HEK293 (cell line): ENCODE results near the gene S1PR3.
"Not testable (repeated sequence)": the region's sequence is repeated elsewhere in the genome, so short reads cannot be mapped to it uniquely, and the experiment has no call there.

Experiments used
- CTCF ChIA-PET: fragments of 350-600 bp; formaldehyde crosslinking; extraction: SDS; loops from one replicate; lab custom pipeline; 2021; ENCODE audit warnings: antibody characterized with exemption; lab: Yijun Ruan, JAX
- POLR2A ChIA-PET: fragments of 300-600 bp; formaldehyde crosslinking; extraction: SDS; loops from one replicate; lab custom pipeline; 2020; ENCODE audit warnings: antibody characterized with exemption, inconsistent platforms; lab: Yijun Ruan, JAX
- H3K27ac ChIP-seq: fragments of 200-500 bp; sonication (Bioruptor generic); 2 replicates; pipeline ENCODE4 v1.5.1; 2014; ENCODE audit warnings: low read depth, low read length, control low read depth, inconsistent platforms; ENCODE audit errors: extremely low read depth
- H3K36me3 ChIP-seq, 2 experiments: fragments of 200-500 bp in 1 of 2; sonication (Bioruptor generic) in 1 of 2; 1 replicate in 1 of 2; 2 replicates in 1 of 2; pipeline ENCODE4 v1.5.1; 2014 to 2017; ENCODE audit warnings: inconsistent platforms in 2 of 2, low read length in 2 of 2; ENCODE audit not compliant: control insufficient read depth in 2 of 2, insufficient read depth in 1 of 2
- H3K4me1 ChIP-seq: fragments of 200-500 bp; sonication (Bioruptor generic); 2 replicates; pipeline ENCODE4 v1.5.1; 2014; ENCODE audit warnings: mild to moderate bottlenecking, low read length, inconsistent platforms; ENCODE audit not compliant: control insufficient read depth, insufficient read depth
- H3K4me3 ChIP-seq: 2 replicates; pipeline ENCODE4 v1.5.1; 2011; ENCODE audit warnings: low read depth, mild to moderate bottlenecking, control low read depth, low read length, moderate library complexity
- H3K9me3 ChIP-seq: fragments of 200-500 bp; sonication (Bioruptor generic); 2 replicates; pipeline ENCODE4 v1.5.1; 2014; ENCODE audit warnings: low read depth, low read length, inconsistent platforms; ENCODE audit not compliant: control insufficient read depth, insufficient read depth
- EGR2 ChIP-seq: fragments of 450-650 bp; formaldehyde crosslinking; IDR thresholded peaks from 2 replicates; pipeline ENCODE4 v1.5.1; 2016; ENCODE audit warnings: low read depth, missing biosample characterization, missing genetic modification characterization
- IKZF3 ChIP-seq: fragments of 450-650 bp; IDR thresholded peaks from 2 replicates; pipeline ENCODE4 v1.5.0; 2018; ENCODE audit warnings: missing biosample characterization, mild to moderate bottlenecking, missing genetic modification characterization, moderate library complexity
- MZF1 ChIP-seq: fragments of 450-650 bp; formaldehyde crosslinking; IDR thresholded peaks from 2 replicates; pipeline ENCODE4 v1.5.1; 2017; ENCODE audit warnings: missing biosample characterization, missing genetic modification characterization, borderline replicate concordance
- PATZ1 ChIP-seq: fragments of 450-650 bp; formaldehyde crosslinking; IDR thresholded peaks from 2 replicates; pipeline ENCODE4 v1.5.1; 2016; ENCODE audit warnings: missing biosample characterization, missing genetic modification characterization
- PBX3 ChIP-seq: sonication (generic); formaldehyde crosslinking; IDR thresholded peaks from 2 replicates; pipeline ENCODE4 v1.8.1; 2022; ENCODE audit warnings: mild to moderate bottlenecking, moderate library complexity, missing genetic modification reagents
- SCRT1 ChIP-seq: fragments of 450-650 bp; formaldehyde crosslinking; IDR thresholded peaks from 2 replicates; pipeline ENCODE4 v1.5.1; 2016; ENCODE audit warnings: missing biosample characterization, missing genetic modification characterization, borderline replicate concordance
- SP2 ChIP-seq: fragments of 450-650 bp; formaldehyde crosslinking; IDR thresholded peaks from 2 replicates; pipeline ENCODE4 v1.5.1; 2016; ENCODE audit warnings: missing biosample characterization, missing genetic modification characterization
- SP3 ChIP-seq: fragments of 450-650 bp; formaldehyde crosslinking; IDR thresholded peaks from 2 replicates; pipeline ENCODE4 v1.5.1; 2016; ENCODE audit warnings: missing biosample characterization, missing genetic modification characterization
- SP7 ChIP-seq: fragments of 450-650 bp; formaldehyde crosslinking; IDR thresholded peaks from 2 replicates; pipeline ENCODE4 v1.5.1; 2016; ENCODE audit warnings: missing biosample characterization, missing genetic modification characterization
- ZBTB20 ChIP-seq: fragments of 450-650 bp; formaldehyde crosslinking; IDR thresholded peaks from 2 replicates; pipeline ENCODE4 v1.5.1; 2016; ENCODE audit warnings: missing biosample characterization, missing genetic modification characterization
- ZNF324 ChIP-seq: fragments of 450-650 bp; formaldehyde crosslinking; IDR thresholded peaks from 2 replicates; pipeline ENCODE4 v1.5.1; 2016; ENCODE audit warnings: missing biosample characterization, missing genetic modification characterization
- ZNF37A ChIP-seq: fragments of 450-650 bp; IDR thresholded peaks from 2 replicates; pipeline ENCODE4 v1.5.1; 2018; ENCODE audit warnings: missing biosample characterization, missing genetic modification characterization
- ZNF600 ChIP-seq: fragments of 450-650 bp; formaldehyde crosslinking; IDR thresholded peaks from 2 replicates; pipeline ENCODE4 v1.5.1; 2016; ENCODE audit warnings: missing biosample characterization, missing genetic modification characterization
- ZNF692 ChIP-seq: fragments of 450-650 bp; formaldehyde crosslinking; IDR thresholded peaks from 2 replicates; pipeline ENCODE4 v1.5.1; 2016; ENCODE audit warnings: missing biosample characterization, missing genetic modification characterization
- ZSCAN23 ChIP-seq: fragments of 450-650 bp; formaldehyde crosslinking; IDR thresholded peaks from 2 replicates; pipeline ENCODE4 v1.5.1; 2016; ENCODE audit warnings: missing biosample characterization, missing genetic modification characterization
- TF ChIP-seq, protein P1 (sequence below): fragments of 450-650 bp; formaldehyde crosslinking; IDR thresholded peaks from 2 replicates; pipeline ENCODE4 v1.5.1; 2016; ENCODE audit warnings: missing biosample characterization, missing genetic modification characterization
- TF ChIP-seq, protein P2 (sequence below): fragments of 450-650 bp; formaldehyde crosslinking; IDR thresholded peaks from 2 replicates; pipeline ENCODE4 v1.5.1; 2017; ENCODE audit warnings: missing biosample characterization, mild to moderate bottlenecking, missing genetic modification characterization, moderate library complexity
- TF ChIP-seq, protein P3 (sequence below): fragments of 450-650 bp; formaldehyde crosslinking; IDR thresholded peaks from 2 replicates; pipeline ENCODE4 v1.5.1; 2016; ENCODE audit warnings: missing biosample characterization, missing genetic modification characterization
- TF ChIP-seq, protein P4 (sequence below): fragments of 450-650 bp; formaldehyde crosslinking; IDR thresholded peaks from 2 replicates; pipeline ENCODE4 v1.5.1; 2016; ENCODE audit warnings: missing biosample characterization, missing genetic modification characterization
- TF ChIP-seq, protein P5 (sequence below): fragments of 450-650 bp; formaldehyde crosslinking; optimal IDR thresholded peaks from 2 replicates; pipeline ENCODE3; 2016; ENCODE audit warnings: missing biosample characterization, mild to moderate bottlenecking, missing genetic modification characterization

S1PR3 gene

DNA sequence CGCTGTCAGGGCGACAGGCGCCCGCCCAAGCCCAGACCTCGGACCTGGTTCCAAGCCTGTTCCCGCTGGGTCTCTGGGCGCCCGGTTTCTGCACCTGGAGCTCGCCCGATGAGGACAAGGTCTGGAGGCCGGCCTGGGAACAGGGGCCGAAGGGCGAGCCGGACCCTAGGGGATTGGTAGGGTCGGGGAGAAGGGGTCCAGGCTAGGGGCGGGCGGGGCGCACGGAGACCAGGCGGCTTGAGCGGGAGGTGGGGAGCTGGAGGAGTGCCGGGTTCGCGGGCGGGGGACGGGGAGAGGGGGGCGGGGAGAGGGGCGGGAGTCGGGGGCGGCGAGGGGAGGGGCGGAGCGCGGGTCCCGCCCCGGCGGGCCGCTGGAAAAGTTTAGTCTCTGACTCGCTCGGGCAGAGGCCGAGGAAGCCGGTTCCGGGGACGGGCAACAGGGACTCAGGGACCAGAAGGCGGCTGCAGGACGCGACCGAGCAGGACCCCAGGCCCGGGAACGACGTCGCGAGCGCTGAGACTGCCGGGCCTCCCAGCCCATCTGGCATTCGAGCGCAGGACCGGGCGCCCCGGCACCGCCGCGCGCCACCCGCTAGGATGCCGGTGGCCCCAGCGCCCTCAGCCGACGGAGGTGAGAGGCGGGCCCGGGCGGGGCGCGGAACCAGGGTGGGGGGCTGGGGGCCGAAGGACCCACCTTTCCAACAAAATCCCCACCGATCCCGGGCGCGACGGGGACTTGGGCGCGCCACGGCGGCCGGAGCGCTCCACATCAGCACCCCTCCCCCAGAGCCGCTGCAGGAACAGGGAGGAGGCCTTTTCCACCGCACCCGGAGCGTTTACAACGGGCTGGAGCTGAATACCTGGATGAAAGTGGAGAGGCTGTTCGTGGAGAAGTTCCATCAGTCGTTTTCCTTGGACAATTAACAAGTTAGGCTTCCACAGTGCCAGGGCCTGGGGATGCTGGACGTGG lies at the start of gene S1PR3:
TSS of gene S1PR3 (plus strand) at position 403 of the 969 bp plus-strand sequence. CDS start 9,733 bp downstream, outside the sequence.
- Histone ChIP-seq H3K4me1 (peaks cover 5% of the 10 kb centered on the region; the same call in 1 of the 2 replicates), H3K36me3 (peaks cover 0 to 7% of the 10 kb centered on the region in 2 experiments; a peak in 1 of 3 replicates), H3K9me3 (no peaks in the 10 kb centered on the region), H3K4me3 (peak within 1 kb of the TSS; percentile 74), H3K27ac (peak within 1 kb of the TSS; percentile 46; the same call in 1 of the 2 replicates)
- TF ChIP-seq SP3 (peak; percentile 27; the same call in 1 of the 2 replicates), ZBTB20 (tag by site-specific recombination) (peak; percentile 84), ZNF600 (no peak), ZSCAN23 (tag by site-specific recombination) (no peak), SCRT1 (tag by site-specific recombination) (no peak), ZNF692 (tag by site-specific recombination) (peak; percentile 35; the same call in 1 of the 2 replicates), MZF1 (tag by site-specific recombination) (no peak), ZNF324 (no peak), IKZF3 (tag by site-specific recombination) (no peak), PBX3 (CRISPR knock-in tag) (peak; percentile 17; the same call in 1 of the 2 replicates), EGR2 (tag by site-specific recombination) (no peak), PATZ1 (0 out of 2 replicates have a peak, but pooled peaks have one; percentile 15), SP7 (tag by site-specific recombination) (no peak), SP2 (tag by site-specific recombination) (peak; percentile 43), ZNF37A (tag by site-specific recombination) (no peak)
- TF ChIP-seq, protein P1, sequence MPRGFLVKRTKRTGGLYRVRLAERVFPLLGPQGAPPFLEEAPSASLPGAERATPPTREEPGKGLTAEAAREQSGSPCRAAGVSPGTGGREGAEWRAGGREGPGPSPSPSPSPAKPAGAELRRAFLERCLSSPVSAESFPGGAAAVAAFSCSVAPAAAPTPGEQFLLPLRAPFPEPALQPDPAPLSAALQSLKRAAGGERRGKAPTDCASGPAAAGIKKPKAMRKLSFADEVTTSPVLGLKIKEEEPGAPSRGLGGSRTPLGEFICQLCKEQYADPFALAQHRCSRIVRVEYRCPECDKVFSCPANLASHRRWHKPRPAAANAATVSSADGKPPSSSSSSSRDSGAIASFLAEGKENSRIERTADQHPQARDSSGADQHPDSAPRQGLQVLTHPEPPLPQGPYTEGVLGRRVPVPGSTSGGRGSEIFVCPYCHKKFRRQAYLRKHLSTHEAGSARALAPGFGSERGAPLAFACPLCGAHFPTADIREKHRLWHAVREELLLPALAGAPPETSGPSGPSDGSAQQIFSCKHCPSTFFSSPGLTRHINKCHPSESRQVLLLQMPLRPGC: no peak
- TF ChIP-seq, protein P2, sequence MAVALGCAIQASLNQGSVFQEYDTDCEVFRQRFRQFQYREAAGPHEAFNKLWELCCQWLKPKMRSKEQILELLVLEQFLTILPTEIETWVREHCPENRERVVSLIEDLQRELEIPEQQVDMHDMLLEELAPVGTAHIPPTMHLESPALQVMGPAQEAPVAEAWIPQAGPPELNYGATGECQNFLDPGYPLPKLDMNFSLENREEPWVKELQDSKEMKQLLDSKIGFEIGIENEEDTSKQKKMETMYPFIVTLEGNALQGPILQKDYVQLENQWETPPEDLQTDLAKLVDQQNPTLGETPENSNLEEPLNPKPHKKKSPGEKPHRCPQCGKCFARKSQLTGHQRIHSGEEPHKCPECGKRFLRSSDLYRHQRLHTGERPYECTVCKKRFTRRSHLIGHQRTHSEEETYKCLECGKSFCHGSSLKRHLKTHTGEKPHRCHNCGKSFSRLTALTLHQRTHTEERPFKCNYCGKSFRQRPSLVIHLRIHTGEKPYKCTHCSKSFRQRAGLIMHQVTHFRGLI: no peak
- TF ChIP-seq, protein P3, sequence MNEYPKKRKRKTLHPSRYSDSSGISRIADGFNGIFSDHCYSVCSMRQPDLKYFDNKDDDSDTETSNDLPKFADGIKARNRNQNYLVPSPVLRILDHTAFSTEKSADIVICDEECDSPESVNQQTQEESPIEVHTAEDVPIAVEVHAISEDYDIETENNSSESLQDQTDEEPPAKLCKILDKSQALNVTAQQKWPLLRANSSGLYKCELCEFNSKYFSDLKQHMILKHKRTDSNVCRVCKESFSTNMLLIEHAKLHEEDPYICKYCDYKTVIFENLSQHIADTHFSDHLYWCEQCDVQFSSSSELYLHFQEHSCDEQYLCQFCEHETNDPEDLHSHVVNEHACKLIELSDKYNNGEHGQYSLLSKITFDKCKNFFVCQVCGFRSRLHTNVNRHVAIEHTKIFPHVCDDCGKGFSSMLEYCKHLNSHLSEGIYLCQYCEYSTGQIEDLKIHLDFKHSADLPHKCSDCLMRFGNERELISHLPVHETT: no peak
- TF ChIP-seq, protein P4, sequence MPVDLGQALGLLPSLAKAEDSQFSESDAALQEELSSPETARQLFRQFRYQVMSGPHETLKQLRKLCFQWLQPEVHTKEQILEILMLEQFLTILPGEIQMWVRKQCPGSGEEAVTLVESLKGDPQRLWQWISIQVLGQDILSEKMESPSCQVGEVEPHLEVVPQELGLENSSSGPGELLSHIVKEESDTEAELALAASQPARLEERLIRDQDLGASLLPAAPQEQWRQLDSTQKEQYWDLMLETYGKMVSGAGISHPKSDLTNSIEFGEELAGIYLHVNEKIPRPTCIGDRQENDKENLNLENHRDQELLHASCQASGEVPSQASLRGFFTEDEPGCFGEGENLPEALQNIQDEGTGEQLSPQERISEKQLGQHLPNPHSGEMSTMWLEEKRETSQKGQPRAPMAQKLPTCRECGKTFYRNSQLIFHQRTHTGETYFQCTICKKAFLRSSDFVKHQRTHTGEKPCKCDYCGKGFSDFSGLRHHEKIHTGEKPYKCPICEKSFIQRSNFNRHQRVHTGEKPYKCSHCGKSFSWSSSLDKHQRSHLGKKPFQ: no peak
- TF ChIP-seq, protein P5, sequence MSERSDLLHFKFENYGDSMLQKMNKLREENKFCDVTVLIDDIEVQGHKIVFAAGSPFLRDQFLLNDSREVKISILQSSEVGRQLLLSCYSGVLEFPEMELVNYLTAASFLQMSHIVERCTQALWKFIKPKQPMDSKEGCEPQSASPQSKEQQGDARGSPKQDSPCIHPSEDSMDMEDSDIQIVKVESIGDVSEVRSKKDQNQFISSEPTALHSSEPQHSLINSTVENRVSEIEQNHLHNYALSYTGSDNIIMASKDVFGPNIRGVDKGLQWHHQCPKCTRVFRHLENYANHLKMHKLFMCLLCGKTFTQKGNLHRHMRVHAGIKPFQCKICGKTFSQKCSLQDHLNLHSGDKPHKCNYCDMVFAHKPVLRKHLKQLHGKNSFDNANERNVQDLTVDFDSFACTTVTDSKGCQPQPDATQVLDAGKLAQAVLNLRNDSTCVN: peak; percentile 54
- CTCF ChIA-PET: interaction anchor here (0.6 to 0.9 kb wide), 3 partner anchors 9 to 330 kb away, joined by 3 to 5 read pairs (median 3); no protein-coding TSS in a partner anchor
- POLR2A ChIA-PET: interaction anchor here (0.6 kb wide), 1 partner anchor 695 kb away, joined by 3 read pairs; no protein-coding TSS in a partner anchor

GRCh38 chr9:88941586-88941985 lies 49.7 kb upstream of the S1PR3 start:
- POLR2A ChIA-PET, CTCF ChIA-PET, H3K27ac ChIP-seq, H3K4me1 ChIP-seq, H3K4me3 ChIP-seq, H3K36me3 ChIP-seq, H3K9me3 ChIP-seq: not testable (repeated sequence)
